Measurements from ENCODE around the gene PLA2G12B.

Gene PLA2G12B

DNA sequence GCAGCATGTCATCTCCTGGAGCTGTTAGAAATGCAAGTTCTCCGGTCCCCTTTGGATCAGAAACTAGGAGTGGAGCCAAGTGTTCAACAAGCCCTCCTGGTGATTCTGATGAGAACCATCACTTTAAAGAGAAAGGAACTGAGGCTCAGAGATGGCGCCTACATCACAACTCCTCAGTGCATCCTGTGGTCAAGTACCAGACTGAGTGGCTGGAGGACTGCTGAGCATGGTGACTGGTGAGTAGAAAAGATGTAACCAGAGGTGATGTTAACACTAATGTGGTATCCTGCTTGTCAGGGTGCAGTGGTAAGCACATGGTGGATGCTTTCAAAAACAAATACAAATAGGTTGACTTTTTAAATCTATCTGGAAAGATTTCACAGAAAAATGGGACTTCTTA, 64.5 kb downstream of the PLA2G12B start:
- no peak for DNase-seq (ENCODE audit: low read depth, low spot score)

DNA sequence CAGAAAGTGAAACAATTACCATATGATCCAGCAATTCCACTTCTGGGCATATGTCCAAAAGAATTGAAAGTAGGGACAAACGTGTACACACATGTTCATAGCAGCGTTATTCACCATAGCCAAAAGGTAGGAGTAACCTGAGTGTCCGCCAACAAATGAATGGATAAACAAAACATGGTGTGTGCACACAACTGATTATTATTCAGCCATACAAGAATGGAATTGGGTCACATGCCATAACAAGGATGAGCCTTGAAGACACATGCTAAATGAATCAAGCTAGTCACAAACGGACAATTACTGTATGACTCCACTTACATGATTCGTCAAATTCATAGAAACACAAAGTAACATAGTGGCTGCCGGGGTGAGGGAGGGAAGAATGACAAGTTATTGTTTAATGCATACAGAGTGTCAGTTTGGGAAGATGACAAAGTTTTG, 65.2 kb downstream of the PLA2G12B start:
- DNase-seq (ENCODE audit: low read depth, low spot score) = no peak

DNA sequence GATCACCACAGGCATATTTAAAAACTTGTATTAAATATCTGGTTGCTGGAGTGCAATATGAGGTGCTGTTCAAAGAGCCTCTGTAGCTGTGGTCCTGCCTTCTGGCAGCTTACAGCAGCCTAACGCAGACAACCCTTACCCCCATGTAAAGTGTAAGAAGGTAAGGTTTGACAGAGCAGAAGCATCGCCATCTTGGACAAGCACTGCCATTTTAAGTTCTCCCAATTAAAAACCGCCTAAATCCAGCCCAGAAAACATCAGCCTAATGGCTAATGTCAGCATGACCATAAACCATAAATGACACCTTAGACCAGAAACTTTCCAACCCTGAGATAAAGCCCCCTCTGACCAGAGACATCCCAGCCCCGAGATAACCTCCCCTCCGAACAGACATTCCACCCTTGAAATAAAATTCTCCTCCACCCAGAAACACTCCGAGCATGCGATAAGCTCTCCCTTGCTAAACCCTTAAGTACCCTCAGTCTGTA, 66.4 kb downstream of the PLA2G12B start:
- peak; percentile 67 for DNase-seq (ENCODE audit: low read depth, low spot score)

DNA sequence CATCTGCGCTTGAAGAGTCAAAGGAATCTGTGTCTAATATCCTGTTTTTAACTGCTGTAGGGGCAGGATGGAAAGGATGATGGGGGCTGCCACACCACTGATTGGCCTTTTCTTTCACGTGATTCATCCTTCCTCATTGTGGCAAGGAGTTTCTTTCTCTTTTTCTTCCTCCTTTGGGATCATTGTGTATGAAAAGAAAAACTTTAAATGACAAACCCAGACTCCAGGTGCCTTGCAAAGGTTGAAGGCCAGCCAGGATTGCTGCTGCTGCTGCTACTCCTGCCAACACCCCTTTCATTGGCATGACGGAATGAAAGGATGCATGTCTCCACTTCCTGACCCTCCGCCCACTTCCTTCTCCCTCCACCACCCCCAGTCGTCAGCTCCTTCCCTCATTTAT, 67.6 kb downstream of the PLA2G12B start:
- no peak for DNase-seq (ENCODE audit: low read depth, low spot score)

DNA sequence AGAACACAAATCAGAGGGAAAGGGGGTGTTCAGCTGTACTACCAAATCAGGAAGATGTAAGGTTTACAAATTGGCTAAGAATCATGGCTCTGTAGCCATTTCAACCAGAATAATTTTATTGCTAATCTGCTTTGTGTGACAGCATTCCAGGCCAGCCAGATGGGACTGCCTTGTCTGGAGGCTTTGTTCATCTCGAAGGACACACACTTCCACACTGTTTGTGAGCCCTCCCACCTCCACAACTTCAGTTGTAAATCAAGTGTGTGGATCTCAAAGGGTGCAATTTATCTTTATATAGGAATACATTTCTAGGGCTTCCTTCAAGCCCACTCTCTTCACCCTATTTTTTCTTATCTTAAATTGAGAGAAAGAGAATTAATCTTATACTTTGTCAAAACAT, 68.0 kb downstream of the PLA2G12B start:
- DNase-seq (ENCODE audit: low read depth, low spot score) = no peak

DNA sequence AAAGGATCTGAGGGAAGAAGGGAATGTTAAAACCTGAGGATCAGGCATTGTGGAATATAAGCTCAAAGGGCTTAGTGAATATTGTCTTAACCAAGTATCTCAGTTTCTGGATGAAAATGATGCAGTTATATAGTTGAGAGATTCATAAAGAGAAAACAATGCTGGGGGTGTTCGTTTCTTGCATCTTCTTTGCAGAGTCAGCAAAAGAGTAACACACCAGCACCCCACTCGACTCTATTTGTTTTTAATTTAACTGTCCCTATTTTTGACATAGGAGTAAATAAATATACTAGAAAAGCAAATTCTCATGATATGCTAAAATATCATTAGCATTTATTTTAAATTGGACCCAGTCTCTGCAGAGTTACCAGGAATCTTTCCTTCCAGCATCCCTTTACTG, 68.7 kb downstream of the PLA2G12B start:
- DNase-seq (ENCODE audit: low read depth, low spot score) = no peak
